ENCODE results near the gene FRMD1. TPM values are rescaled to one million over a fixed set of nuclear protein-coding genes. Genes with fewer than 3 reads are reported as not detected.

FRMD1 gene
- total RNA-seq, 3 donors from 2014 or later (not counting 1 experiment from before 2014, with no cell fraction given): not detected

GRCh38 chr6:168035661-168036545 is 43.1 kb downstream of the FRMD1 start:
- no peak overlapping the region for H3K27ac ChIP-seq (ENCODE audit: low read length)
- intact Hi-C loops (cut with micrococcal nuclease): no loop called here
- no peaks in the 10 kb centered on the region for H3K36me3 ChIP-seq (ENCODE audit: control insufficient read depth, insufficient read depth, low read length)
- DNase-seq: no peak
- WGBS (ENCODE audit: insufficient coverage): 60% methylated on average over 29 of the region's 29 CpGs
- H3K9me3 ChIP-seq (ENCODE audit: control insufficient read depth, insufficient read depth, low read length): peaks cover 25% of the 10 kb centered on the region
- no peaks in the 10 kb centered on the region for H3K27me3 ChIP-seq (ENCODE audit: control insufficient read depth, insufficient read depth, low read length)
- H3K36me3 Mint-ChIP-seq: no peaks in the 10 kb centered on the region
- no peaks in the 10 kb centered on the region for H3K4me1 ChIP-seq (ENCODE audit: control insufficient read depth, insufficient read depth, low read length)
- no peak overlapping the region for H3K4me3 ChIP-seq (ENCODE audit: low read length)
- peaks cover 22 to 25% of the 10 kb centered on the region in 2 donors for H3K4me1 Mint-ChIP-seq
- H3K27ac Mint-ChIP-seq: peak overlapping the region; percentile 16 to 69
- peak in 2 of 3 donors; percentile 45 to 68 for ATAC-seq
- peaks cover 2 to 4% of the 10 kb centered on the region in 2 donors for H3K9me3 Mint-ChIP-seq
- H3K4me3 Mint-ChIP-seq: peak overlapping the region; percentile 75
- peaks cover 9 to 18% of the 10 kb centered on the region in 2 donors for H3K27me3 Mint-ChIP-seq (ENCODE audit: low read depth in 2 of 2)
- no peak for TF ChIP-seq CTCF (IDR thresholded peaks at IDR 0.05)

GRCh38 chr6:168035098-168035660 is 43.8 kb downstream of the FRMD1 start:
- Mint-ChIP-seq H3K9me3 (peaks cover 0 to 2% of the 10 kb centered on the region in 2 donors), H3K27ac (peak overlapping the region in 1 of 2 donors; percentile 69), H3K4me1 (peaks cover 22 to 25% of the 10 kb centered on the region in 2 donors), H3K27me3 (ENCODE audit: low read depth in 2 of 2) (peaks cover 9 to 18% of the 10 kb centered on the region in 2 donors), H3K36me3 (no peaks in the 10 kb centered on the region), H3K4me3 (peak overlapping the region; percentile 75)
- H3K4me3 ChIP-seq (ENCODE audit: low read length): no peak overlapping the region
- no peak overlapping the region for H3K27ac ChIP-seq (ENCODE audit: low read length)
- DNase-seq (no peak), ATAC-seq (peak in 2 of 3 donors; percentile 31 to 35)
- no peaks in the 10 kb centered on the region for H3K4me1 ChIP-seq (ENCODE audit: control insufficient read depth, insufficient read depth, low read length)
- no peak for TF ChIP-seq CTCF (IDR thresholded peaks at IDR 0.05)
- WGBS (ENCODE audit: insufficient coverage): 43% methylated on average over 41 of the region's 45 CpGs
- intact Hi-C loops (cut with micrococcal nuclease): no loop called here
- H3K27me3 ChIP-seq (ENCODE audit: control insufficient read depth, insufficient read depth, low read length): no peaks in the 10 kb centered on the region
- no peaks in the 10 kb centered on the region for H3K36me3 ChIP-seq (ENCODE audit: control insufficient read depth, insufficient read depth, low read length)
- H3K9me3 ChIP-seq (ENCODE audit: control insufficient read depth, insufficient read depth, low read length): peaks cover 18% of the 10 kb centered on the region

GRCh38 chr6:168034537-168034936 is 44.5 kb downstream of the FRMD1 start:
- ATAC-seq (no peak), DNase-seq (no peak)
- H3K27ac ChIP-seq (ENCODE audit: low read length): no peak overlapping the region
- TF ChIP-seq CTCF (IDR thresholded peaks at IDR 0.05): no peak
- Mint-ChIP-seq H3K36me3 (no peaks in the 10 kb centered on the region), H3K27ac (no peak overlapping the region), H3K4me1 (peaks cover 22 to 25% of the 10 kb centered on the region in 2 donors), H3K4me3 (peak overlapping the region; percentile 75), H3K27me3 (ENCODE audit: low read depth in 2 of 2) (peaks cover 9 to 18% of the 10 kb centered on the region in 2 donors), H3K9me3 (peaks cover 0 to 2% of the 10 kb centered on the region in 2 donors)
- H3K27me3 ChIP-seq (ENCODE audit: control insufficient read depth, insufficient read depth, low read length): no peaks in the 10 kb centered on the region
- H3K9me3 ChIP-seq (ENCODE audit: control insufficient read depth, insufficient read depth, low read length): peaks cover 13% of the 10 kb centered on the region
- intact Hi-C loops (cut with micrococcal nuclease): no loop called here
- no peaks in the 10 kb centered on the region for H3K36me3 ChIP-seq (ENCODE audit: control insufficient read depth, insufficient read depth, low read length)
- H3K4me1 ChIP-seq (ENCODE audit: control insufficient read depth, insufficient read depth, low read length): no peaks in the 10 kb centered on the region
- H3K4me3 ChIP-seq (ENCODE audit: low read length): no peak overlapping the region
- 94% methylated on average over 18 of the region's 18 CpGs for WGBS (ENCODE audit: insufficient coverage)

Data from natural killer cell (primary cell).